Posterior vena cava (tissue), 2 donors: ENCODE results near the gene RANBP10. TPM values are rescaled to one million over a fixed set of nuclear protein-coding genes. Genes with fewer than 3 reads are reported as not detected.

Experiments used
- DNase-seq: peaks from one replicate; pipeline ENCODE4 v3.0.0-alpha.2; 2020; ENCODE audit warnings: low spot score
- intact Hi-C, 2 donors: fragments of 100-400 bp; cut with DNase I; formaldehyde crosslinking; loops; one replicate each; pipeline versions ENCODE4 v1.14.1 to v1.14.2; 2022 to 2023
- total RNA-seq, 2 donors: library from RNA; stranded (reverse); fragmentation: NEBNext Ultra II Directional; extraction: Animal tissue kit (Norgen Biotek cat#: 25700); gene quantifications; one replicate each; pipeline ENCODE4 v1.2.1, GENCODE V29; 2021
- donor health status: DM: yes; HTN: yes; CAD: no.
- donor health status: DM: yes; HTN: yes; CAD: no.

RANBP10 gene
- total RNA-seq, 2 donors from 2014 or later: 11.8 to 13.8 TPM

DNA sequence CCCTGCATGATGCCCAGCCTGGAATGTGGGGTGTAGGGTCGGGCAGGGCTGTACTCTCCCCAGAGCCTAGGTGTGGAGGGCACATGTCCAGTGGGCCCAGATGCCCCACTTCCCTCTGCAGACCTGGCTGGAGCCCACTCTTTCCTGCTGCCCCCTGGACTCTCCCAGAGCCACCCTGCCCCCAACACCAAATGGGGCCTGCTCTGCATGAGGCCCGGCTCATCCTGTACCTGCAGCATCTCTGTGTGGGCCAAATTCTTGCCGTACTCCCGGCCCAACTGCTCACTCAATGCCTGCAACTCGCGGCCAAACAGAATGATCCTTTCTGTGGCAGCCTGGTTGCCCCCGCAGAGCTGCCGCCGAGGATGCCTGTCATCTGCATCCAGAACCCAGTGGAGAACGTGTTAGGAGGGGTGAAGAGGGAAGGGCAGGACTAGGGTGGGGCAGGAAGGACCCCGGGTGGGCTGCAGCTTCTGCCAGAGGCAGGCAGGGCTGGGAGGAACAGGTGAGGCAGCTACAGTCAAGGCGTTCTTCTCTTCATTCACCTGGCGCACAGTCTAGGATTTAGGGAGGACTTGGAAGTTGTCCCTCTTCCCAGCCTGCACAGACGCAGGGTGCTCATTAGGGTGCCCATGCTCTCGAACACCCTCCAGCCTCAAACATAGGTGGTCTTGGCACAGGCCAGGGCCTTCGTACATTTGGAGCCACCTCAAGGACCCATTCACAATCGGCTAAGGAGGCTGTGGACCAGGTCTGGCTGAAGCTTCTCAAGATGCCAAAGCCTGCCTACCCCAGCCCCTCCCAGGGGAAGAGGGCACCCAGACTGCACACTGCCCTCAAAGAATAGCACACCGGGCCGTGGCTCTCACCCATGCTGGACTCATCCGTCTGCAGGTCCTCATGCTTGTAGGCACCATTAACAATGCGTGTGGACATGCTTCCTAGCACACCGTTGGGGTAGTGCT is 78.6 kb downstream of the RANBP10 start:
- DNase-seq: peak; percentile 67
- intact Hi-C loops: no loop called here

DNA sequence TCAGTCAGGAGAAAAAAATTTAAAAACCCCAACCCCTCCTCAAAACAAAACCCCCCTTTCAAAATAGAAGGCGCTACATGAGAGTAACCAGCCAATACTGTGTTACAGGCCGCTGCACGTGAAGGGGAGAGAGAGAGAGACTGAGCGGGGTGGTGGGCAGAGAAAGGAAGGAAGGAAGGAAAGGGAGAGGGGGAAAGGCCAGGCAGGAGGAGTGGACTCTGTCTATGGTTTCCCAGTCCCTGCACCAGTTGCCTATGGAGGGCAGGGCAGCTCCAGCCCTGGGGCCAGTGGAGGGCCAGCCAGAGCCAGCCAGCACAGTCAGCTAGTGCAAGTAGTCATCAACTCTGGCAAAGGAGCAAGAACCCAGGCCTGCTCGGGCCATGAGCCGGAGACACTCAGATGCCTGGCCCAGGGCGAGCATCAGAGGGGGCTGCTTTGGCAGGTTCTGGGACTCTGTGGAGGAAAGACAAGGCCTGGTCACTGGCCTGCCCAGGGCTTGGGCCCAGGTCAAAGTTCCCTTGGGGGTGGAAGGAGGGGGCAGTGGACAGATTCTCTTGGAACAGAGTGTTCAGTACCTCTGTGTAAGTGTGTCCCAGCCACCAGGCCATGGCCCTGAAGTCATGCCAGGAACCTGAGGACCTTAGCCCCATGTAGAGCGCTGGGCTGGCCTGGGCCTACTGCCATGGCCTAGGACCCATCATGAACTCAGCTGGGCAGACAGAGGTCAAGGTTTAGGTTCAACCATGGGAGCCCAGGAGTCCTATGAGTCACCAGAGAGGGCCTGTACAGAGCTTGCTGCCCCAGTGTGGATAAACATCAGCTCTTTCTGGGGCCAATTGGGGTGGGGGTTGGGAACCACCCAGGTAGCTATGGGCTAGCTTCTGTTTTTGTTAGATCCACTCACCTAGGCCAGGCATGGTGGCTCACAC is 80.0 kb downstream of the RANBP10 start:
- DNase-seq: peak; percentile 72
- intact Hi-C loops: no loop called here

DNA sequence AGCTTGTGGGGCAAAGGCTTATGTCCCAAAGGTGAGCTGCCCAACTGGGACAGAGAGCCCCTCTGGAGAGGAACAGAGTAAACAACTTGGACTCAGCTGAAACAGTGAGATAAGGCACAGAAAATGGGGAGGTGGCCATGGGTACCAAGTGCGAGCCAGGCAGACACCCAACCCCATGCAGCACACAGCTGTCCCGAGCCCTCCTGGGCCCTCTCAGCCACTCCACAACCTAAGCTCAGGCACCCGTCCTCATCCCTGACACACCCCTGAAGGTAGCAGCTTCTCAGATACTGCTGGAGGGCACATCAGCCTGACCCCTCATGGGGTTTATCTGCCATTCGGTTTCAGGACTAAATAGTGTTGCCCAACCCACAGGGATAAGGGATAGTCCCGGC is 82.5 kb downstream of the RANBP10 start:
- peak; percentile 24 for DNase-seq
- intact Hi-C loops: no loop called here

- intact Hi-C loops: no loop called here
- DNase-seq: peak; percentile 70
These were observed 83.0 kb downstream of the RANBP10 start for GRCh38 chr16:67723151-67723910.

DNA sequence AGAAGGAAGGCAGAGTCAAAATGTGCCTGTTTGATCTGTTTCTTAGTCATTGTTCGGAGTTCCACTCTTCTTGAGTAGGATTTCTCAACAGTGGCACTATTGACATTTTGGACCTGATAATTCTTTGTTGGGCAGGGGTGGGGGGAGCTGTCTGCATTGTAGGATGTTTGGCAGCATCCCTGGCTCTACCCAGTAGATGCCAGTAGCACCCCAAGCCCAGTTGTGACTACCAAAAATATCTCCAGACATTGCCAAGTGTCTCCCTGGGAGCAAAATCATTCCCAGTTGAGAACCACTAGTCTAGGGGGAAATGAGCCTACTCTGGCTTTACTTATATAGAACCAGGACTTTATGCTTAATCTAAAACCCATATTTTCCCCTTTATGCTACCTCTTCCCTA is 86.1 kb downstream of the RANBP10 start:
- DNase-seq: no peak
- intact Hi-C loops: no loop called here

- no peak for DNase-seq
- intact Hi-C loops: no loop called here
These were observed 86.6 kb downstream of the RANBP10 start for GRCh38 chr16:67719778-67720144.

- DNase-seq: peak; percentile 99
- intact Hi-C loops: no loop called here
These were observed 87.1 kb downstream of the RANBP10 start, which contains the start of gene GFOD2 for GRCh38 chr16:67719048-67719777. Gene GFOD2, minus strand, starts transcription at chr16:67719316. Its CDS starts 33,601 bp downstream, at chr16:67685715.

DNA sequence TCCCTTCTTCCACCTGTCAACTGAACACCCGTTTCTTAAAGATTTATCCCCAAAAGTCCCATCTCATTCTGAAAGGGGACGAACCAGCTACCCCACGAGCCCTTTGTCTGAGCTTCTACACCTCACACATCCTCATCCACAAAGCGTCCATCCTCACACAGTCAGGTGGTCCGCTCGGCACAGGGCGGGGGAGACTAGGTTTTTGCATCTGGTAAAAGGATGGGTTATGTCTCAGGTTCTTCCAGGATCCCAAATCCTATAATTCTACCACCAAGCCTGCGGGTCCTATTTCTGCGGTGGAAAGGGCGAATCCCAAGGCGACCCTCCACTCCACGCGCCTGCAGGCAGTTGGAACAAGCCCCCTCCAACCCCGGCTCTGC is 87.7 kb downstream of the RANBP10 start:
- intact Hi-C loops: no loop called here
- DNase-seq: no peak

DNA sequence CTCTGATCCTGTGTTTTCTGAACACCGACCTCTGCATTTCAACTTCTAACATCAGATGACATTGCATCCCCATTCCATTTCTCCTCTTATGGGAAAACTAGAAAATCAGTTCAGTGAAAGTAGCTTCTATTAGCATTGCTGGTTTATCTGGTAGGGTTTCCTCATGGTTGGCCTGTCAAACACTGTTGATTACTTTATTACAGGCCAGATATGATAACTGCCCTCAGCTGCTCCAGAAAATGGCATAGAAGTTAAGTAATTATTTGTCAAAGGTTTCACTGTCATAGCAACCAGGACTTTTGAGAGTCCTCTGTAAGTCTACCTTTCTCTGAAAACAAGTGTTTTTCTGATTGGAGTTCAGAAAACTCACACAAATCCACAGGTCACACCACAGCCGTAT is 90.3 kb downstream of the RANBP10 start:
- no peak for DNase-seq
- intact Hi-C loops: no loop called here

GRCh38 chr16:67714522-67714921 is 91.8 kb downstream of the RANBP10 start:
- intact Hi-C loops: no loop called here

GRCh38 chr16:67713647-67714273 is 92.6 kb downstream of the RANBP10 start:
- DNase-seq: no peak
- intact Hi-C loops: no loop called here

More at GRCh38 chr16:67714522-67714921, 91.8 kb downstream of the RANBP10 start:
- no peak for DNase-seq

DNA sequence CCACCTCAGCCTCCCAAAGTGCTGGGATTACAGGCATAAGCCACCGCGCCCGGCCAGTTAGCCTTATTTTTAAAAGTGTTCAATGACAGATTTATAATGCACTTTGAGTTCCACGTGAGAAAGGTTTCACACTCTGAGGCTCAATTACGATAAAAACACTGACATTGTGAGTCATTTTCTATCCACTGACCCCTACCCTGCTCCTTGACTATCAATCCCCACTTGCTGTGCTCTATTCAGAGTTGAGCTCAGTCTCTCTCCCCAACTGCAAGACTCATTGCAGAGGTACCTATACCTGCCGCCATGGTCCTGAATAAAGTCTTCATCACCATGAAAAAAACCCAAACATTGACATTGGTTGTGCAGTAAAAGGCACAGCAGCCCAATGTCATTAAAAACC is 95.8 kb downstream of the RANBP10 start:
- no peak for DNase-seq
- intact Hi-C loops: no loop called here

DNA sequence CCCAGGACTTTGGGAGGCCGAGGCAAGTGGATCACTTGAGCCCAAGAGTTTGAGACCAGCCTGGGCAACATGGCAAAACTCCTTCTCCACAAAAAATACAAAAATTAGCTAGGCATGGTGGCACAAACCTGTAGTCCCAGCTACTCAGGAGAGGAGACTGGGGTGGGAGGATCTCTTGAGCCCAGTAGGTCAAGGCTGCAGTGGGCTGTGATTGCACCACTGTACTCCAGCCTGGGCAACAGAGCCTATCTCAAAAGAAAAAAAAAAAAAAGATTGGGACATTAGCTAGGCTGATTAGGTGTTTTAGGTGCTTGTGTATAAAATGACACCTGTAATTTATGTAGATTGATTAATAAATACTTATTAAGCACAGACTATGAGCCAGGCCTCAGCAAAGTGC is 97.3 kb downstream of the RANBP10 start:
- intact Hi-C loops: no loop called here
- DNase-seq: no peak

- DNase-seq: no peak
- intact Hi-C loops: no loop called here
These were observed 98.0 kb downstream of the RANBP10 start for GRCh38 chr16:67708368-67708771.

DNA sequence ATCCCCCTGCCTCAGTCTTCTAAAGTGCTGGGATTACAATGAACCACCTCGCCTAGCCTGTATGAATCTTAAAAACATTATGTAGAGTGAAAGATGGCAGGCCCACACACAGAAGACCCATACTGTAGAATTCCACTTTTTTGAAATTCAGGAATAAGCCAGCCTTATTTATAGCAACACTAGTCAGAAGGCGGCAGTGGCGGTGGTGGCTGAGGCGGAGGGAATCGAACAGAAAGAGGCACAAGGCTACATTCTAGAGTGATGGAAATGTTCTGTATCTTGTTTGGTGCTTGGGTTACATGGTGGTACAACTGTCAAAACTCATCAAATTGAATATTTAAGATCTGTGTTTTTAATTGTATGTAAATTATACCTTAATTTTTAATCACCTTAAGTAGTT is 98.6 kb downstream of the RANBP10 start:
- no peak for DNase-seq
- intact Hi-C loops: no loop called here

GRCh38 chr16:67707210-67707609 is 99.2 kb downstream of the RANBP10 start:
- DNase-seq: no peak
- intact Hi-C loops: no loop called here

- no peak for DNase-seq
- intact Hi-C loops: no loop called here
These were observed 102.2 kb downstream of the RANBP10 start for GRCh38 chr16:67704110-67704509.

DNA sequence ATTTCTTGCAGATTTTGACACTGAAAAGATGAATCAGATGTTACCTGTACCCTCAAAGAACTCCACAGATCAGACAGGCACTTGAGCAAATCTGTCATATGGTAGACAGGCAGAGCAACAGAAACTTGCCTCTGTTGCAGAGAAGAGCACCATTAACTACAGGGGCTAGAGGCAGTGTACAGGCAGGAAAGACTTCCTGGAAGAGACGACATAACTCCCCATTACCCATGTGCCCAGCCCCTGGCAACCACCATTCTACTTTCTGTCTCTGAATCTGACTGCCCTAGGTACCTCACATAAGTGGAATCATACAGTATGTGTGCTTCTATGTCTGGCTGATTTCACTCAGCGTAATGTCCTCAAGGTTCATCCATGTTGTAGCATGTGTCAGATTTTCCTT is 102.7 kb downstream of the RANBP10 start:
- DNase-seq: no peak
- intact Hi-C loops: no loop called here
